ENCODE measurements around the gene SHISA4. TPM values are rescaled to one million over a fixed set of nuclear protein-coding genes. Genes with fewer than 3 reads are reported as not detected.

The SHISA4 gene
- total RNA-seq, 2 donors from 2014 or later: 0.27 to 0.34 TPM

DNA sequence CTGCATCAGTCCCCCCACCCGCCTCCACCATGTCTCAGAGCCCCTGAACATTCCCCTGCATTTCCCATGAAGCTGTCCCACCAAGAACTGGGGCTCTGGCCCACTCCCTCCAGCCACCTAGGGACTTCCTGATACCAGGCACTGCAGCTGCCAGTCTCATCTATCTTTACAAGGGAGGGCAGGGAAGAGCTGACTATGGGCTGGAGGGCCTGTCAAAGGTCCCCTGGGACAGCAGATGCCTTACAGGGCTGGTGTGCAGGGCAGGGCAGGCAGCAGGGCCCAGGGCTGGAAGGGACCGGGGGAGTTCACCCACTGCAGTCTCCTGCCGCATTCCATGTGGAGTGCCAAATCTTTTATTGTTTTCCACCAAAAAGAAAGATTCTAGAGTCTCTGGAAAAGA lies 17.6 kb downstream of the SHISA4 start:
- Mint-ChIP-seq H3K9me3 (no peaks in the 10 kb centered on the region), H3K36me3 (no peaks in the 10 kb centered on the region), H3K27ac (no peak overlapping the region)
- ATAC-seq: no peak
- no peak for DNase-seq (ENCODE audit: low spot score in 2 of 2)

DNA sequence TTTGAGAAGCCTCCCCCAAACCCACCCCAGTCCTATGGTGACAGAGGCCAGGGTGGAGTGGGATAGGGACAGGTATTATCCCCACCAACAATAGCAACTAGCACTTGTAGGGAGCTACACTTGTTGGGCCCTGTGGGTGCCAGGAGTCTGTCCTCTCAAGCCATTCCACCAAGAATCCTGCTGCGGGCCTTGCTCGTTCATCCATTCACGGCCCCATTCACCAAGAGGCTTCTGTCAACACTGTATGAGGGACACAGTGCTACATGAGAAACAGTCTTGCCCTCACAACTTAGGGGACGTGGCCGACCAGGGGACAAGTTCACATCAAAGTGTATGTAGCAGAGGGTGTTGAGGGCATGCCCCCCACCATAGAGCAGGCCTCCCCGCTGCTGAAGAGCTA lies 18.9 kb downstream of the SHISA4 start:
- no peaks in the 10 kb centered on the region for H3K36me3 Mint-ChIP-seq
- no peaks in the 10 kb centered on the region for H3K9me3 Mint-ChIP-seq
- no peak overlapping the region for H3K27ac Mint-ChIP-seq
- DNase-seq (ENCODE audit: low spot score in 2 of 2) (no peak), ATAC-seq (no peak)

DNA sequence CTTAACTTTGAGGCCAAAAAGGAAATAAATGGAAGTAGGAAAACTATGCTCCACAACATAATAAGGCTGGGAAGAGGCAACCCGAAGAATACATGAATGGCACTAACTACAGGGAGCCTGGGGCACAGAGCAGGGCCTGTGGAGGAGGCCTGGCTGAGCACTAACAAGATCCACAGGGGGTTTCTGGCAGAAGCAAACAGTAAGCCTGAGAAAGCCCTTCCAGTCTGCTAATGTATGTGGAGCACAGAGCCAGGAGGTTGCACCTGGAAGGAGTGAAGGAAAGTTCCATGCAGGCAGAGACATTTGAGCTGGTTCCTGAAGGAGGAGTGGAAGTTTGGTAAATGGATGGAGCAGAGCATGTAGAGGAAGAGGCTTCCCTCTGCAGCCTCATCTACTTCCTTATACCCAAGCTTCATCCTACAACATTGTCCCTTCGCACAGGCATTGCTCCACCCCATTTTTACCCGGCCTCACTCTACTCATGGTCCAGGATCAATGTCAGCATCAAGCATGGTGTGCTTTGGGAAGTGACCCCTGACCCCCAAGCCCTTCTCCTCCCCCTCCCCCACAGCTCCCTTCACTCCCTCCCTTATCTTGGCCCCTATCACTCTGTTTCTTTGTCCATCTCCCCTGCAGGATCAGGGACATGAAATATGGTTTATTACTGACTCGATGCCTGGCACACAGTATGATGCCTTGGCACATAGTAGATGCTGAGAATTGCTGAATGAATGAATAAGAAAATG lies 23.3 kb downstream of the SHISA4 start:
- no peak for ATAC-seq
- H3K27ac Mint-ChIP-seq: no peak overlapping the region
- no peak for DNase-seq (ENCODE audit: low spot score in 2 of 2)
- no peaks in the 10 kb centered on the region for H3K9me3 Mint-ChIP-seq
- no peaks in the 10 kb centered on the region for H3K36me3 Mint-ChIP-seq

DNA sequence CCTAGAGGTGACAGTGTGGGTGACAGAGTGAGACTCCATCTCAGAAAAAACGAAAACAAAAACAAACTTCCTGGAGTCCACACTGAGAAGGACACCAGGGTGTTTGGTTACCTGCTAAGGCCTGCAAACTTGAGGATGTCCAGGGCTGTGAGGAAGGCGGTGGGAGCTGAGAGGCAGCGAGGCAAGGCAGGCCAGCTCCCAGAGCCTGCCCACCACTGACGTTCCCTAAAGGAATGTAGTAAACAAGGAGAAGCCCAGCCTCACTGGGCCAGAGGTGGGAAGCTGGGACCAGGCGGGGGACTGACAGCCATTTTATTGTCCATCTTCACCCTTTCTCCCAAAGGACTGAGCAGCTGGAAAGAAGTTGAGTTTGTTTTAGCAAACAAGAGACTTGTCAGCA lies 24.1 kb downstream of the SHISA4 start:
- no peaks in the 10 kb centered on the region for H3K9me3 Mint-ChIP-seq
- DNase-seq (ENCODE audit: low spot score in 2 of 2): no peak
- H3K27ac Mint-ChIP-seq: no peak overlapping the region
- no peaks in the 10 kb centered on the region for H3K36me3 Mint-ChIP-seq
- no peak for ATAC-seq

DNA sequence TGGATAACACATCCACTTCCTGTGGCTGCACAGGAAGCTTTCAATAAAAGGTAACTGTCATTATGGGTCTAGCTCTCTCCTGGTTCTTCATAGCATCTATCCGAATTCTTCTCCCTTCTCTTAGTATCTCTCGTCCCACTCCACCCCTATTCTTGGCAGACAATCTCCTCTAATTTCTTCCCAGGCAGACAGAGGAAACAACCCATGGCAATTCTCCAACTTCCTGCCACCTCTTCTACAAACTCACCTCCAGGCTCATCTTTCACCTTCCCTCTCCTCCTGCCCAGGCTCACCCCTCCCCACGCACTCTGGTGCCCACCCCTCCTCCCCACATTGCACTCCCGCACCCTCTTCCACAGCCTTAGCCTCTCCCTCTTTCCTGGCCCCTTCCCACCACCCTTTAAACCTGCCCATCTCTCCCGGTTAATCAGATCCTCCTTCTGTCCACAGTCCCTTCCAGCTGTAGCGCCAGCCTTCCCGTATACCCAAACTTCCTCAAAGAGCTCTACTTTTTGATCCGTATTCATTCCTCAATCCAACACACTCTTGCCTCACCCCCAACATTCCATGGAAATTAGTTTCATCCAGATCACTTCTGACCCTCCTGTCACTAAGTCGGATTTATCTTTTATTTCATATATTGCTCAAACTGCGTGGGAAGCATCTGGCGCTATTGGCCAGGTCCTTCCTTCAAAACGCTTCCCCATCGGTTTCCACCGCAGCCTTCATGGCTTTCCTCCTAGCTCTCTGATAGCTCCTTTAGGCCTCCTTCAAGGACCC lies 25.9 kb downstream of the SHISA4 start:
- DNase-seq (ENCODE audit: low spot score in 2 of 2): no peak
- H3K9me3 Mint-ChIP-seq: no peaks in the 10 kb centered on the region
- no peak overlapping the region for H3K27ac Mint-ChIP-seq
- ATAC-seq: no peak
- H3K36me3 Mint-ChIP-seq: no peaks in the 10 kb centered on the region

DNA sequence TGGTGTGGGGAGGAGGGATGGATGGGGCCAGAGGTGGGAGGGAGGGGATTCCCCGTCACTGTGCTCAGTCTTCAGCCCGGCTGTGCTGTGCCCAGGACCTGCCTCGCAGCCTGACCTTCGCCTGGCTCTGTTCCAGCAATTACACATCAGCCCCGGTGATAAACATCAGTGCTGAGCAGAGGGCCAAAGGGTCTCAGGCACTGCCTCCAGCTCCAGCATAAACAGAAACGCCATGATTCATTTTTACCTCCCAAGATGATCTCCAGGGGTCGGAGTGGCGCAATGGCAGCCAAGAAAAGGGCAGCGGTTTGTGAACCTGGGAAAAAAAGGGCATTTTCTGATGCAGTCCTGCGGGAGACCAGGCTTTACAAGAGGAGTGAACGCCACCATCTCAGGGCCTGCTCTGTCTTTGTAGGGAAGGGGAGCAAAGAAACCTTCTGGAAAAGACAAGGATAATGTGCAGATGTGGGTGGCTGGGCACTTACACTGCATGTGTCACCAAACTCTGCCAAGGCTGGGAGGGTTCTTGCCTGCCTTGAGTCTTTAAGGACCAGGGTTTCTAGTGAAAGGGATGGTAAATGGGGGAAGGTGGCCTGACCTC lies 28.1 kb downstream of the SHISA4 start:
- no peak for DNase-seq (ENCODE audit: low spot score in 2 of 2)
- H3K36me3 Mint-ChIP-seq: no peaks in the 10 kb centered on the region
- H3K9me3 Mint-ChIP-seq: no peaks in the 10 kb centered on the region
- ATAC-seq: no peak
- H3K27ac Mint-ChIP-seq: no peak overlapping the region

DNA sequence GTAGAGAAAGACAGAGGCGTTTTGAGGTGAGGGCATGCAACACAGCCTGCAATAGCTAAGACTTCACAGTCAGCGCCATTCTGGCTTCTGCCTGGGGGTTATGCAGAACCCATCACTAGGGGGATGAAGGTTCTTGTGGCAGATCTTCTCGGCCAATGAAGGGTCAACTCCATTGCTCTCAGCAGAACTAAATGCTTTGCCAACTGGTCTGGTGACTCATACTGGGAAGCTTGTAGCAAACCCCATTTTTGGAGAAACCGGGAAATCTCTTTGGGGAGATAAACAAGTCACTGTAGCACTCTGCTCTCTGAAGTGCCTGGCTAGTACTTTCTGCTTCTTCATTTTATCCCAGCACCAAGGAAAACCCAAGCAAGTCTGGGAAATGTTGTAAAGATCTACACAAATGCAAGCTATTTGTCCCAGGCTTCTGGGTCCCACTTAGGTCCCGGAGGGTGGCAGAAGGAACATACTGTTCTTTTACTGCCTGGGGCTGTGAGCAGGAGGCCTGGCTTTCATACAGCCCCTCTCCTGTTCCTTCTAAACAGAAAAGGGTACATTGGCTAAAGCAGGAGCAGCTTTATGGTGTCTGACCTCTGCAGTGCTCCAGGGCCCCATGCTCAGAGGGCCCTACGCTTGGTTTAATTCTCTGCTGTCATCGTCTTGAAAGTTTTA lies 28.8 kb downstream of the SHISA4 start:
- no peak for ATAC-seq
- Mint-ChIP-seq H3K36me3 (no peaks in the 10 kb centered on the region), H3K27ac (no peak overlapping the region)

DNA sequence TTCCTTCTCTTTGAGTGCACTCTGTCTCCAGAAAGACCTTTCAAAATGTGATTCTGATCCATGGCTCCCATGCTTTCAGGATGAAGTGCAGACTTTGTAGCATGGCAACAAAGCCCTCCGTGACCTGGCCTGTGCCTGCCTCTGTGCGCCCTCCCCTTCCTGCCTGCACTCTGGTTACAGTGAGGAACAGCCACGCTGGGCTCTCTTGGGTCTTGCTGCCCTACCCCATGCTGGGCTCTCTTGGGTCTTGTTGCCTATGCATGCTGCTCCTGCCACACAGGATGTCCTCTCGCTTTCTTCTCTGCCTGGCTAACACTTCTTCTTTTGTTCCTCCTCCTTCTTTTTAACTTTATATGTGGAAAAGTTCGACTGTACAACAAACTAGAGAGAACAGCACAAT lies 29.6 kb downstream of the SHISA4 start:
- ATAC-seq (no peak), DNase-seq (ENCODE audit: low spot score in 2 of 2) (no peak)
- H3K9me3 Mint-ChIP-seq: no peaks in the 10 kb centered on the region
- H3K27ac Mint-ChIP-seq: no peak overlapping the region
- H3K36me3 Mint-ChIP-seq: no peaks in the 10 kb centered on the region

More for the DNA sequence above, 28.8 kb downstream of the SHISA4 start:
- DNase-seq (ENCODE audit: low spot score in 2 of 2): no peak
- H3K9me3 Mint-ChIP-seq: no peaks in the 10 kb centered on the region

DNA sequence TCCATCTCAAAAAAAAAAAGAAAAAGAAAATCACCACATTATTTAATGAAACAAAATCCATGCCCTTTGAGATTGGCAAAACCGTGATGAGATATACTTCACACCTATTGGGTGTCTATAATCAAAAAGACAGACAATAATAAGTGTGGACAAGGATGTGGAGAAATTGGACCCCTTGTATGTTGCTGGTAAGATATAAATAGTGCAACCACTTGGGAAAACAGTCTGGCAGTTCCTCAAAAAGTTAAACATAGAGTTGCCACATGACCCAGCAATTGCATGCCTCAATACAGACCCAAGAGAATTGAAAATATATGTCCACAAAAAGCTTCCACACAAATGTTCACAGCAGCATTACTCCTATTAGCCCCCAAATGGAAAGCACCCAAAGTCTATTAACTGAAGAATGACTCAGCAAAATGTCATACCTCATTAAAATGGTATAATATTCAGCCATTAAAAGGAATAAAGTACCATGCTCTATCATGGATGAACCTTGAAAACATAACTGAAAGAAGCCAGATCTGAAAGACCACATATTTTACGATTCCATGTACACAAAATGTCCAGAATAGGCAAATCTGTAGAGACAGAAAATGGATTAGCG lies 33.4 kb downstream of the SHISA4 start:
- Mint-ChIP-seq H3K36me3 (no peaks in the 10 kb centered on the region), H3K27ac (no peak overlapping the region), H3K9me3 (no peaks in the 10 kb centered on the region)
- DNase-seq (ENCODE audit: low spot score in 2 of 2) (no peak), ATAC-seq (no peak)

DNA sequence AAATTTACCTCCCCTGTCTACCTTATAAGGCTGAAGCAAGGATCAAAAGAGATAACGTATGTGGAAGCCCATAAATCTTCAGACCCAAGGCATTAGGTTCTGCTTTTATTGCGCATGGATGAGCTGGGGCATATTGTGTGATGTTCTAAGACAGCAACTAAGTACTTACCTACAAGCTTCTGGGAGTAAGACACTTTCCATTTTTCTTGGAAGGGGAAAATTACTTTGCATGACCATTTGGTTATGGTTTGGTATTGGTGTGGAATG lies 36.5 kb downstream of the SHISA4 start:
- Mint-ChIP-seq H3K9me3 (no peaks in the 10 kb centered on the region), H3K36me3 (no peaks in the 10 kb centered on the region), H3K27ac (no peak overlapping the region)
- ATAC-seq (no peak), DNase-seq (ENCODE audit: low spot score in 2 of 2) (no peak)

DNA sequence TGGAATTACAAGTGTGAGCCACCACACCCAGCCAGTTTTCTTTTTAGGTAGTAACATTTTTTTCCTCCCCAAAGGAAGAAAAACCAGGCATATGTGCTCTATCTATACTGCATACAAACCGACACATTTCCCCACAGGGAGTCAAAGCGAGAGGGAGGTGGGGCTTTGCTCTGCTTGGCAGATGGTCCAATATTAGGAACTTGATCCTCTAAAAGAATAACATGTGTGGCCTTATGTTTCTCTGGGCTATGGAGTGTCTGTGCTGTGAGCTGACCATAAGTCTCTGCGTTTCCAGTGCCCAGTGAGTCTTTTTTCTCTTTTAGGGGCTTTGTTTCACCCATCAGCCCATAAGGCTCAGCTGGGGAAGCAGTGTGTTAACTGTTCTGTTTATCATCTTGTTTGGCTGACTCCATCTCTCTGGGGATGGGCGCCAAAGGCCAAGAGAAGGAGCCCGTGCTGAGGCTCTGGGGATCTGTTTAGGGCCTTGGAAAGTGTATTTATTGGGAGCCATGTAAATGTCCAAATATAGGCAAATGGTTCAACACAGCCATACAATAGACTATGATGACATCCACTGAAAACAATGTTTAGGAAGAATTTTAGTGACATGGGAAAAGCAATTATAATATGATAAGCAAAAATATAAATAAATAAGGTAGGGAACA lies 37.4 kb downstream of the SHISA4 start:
- DNase-seq (ENCODE audit: low spot score in 2 of 2): no peak
- Mint-ChIP-seq H3K27ac (no peak overlapping the region), H3K36me3 (no peaks in the 10 kb centered on the region), H3K9me3 (no peaks in the 10 kb centered on the region)
- no peak for ATAC-seq

DNA sequence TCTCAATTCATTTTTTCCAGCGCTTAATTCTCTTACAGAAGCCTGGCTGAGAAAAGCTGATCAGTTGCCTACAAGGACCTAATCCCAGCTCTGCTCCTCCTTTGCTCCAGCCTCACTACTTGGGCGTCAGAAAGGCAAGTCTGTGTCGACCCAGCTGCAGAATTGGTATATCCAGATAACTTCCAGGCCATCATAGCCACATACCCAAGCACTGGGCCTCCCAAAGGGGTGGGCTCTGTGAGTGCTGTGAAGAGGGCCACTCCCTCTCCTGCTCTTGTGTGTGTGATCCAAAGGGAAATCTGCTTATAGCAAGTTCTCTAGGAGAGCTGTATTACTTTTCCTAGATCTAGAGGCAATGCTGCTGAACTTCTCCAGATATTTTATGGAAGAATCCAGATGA lies 39.6 kb downstream of the SHISA4 start:
- H3K36me3 Mint-ChIP-seq: no peaks in the 10 kb centered on the region
- ATAC-seq: no peak
- no peak overlapping the region for H3K27ac Mint-ChIP-seq
- H3K9me3 Mint-ChIP-seq: no peaks in the 10 kb centered on the region
- DNase-seq (ENCODE audit: low spot score in 2 of 2): no peak

DNA sequence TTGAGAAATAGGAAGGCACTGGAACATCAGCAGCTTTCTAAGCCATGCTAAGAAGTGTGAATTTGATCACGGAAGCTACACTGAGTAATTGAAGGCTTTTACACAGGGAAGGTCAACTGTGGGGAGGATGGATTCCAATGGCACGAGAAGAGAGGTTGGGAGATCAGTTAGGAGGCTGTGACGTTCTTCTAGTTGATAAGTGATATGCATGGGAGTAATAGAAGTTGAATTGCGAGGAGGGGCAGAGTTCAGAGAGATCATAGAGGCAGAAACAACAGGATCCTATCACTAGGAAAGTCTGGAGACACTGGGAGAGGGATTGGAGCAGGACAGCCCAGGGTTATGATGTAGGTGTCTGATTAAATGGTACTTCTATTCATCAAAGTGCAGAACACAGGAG lies 41.4 kb downstream of the SHISA4 start:
- H3K27ac Mint-ChIP-seq: no peak overlapping the region
- no peaks in the 10 kb centered on the region for H3K9me3 Mint-ChIP-seq
- DNase-seq (ENCODE audit: low spot score in 2 of 2) (no peak), ATAC-seq (no peak)
- H3K36me3 Mint-ChIP-seq: no peaks in the 10 kb centered on the region

DNA sequence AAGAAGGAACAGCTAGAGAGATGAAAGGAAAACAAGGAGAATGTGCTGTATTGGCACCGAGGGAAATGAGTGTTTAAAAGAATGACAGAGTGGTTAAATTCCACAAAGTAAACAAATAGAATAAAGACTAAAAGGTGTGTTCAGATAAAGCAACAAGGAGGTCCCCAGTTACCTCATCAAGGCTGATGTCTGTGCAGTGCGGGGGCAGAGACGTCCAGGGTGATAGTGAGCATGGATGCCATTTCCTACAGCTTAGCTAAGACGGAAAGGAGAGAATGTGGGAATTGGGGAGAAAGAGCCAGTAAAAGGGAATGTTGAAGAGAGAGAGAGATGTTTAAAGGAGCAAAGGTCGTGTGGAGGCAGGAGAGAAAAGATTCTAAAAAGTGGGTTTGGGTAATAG lies 42.1 kb downstream of the SHISA4 start:
- Mint-ChIP-seq H3K36me3 (no peaks in the 10 kb centered on the region), H3K27ac (no peak overlapping the region), H3K9me3 (no peaks in the 10 kb centered on the region)
- ATAC-seq: no peak
- DNase-seq (ENCODE audit: low spot score in 2 of 2): no peak

DNA sequence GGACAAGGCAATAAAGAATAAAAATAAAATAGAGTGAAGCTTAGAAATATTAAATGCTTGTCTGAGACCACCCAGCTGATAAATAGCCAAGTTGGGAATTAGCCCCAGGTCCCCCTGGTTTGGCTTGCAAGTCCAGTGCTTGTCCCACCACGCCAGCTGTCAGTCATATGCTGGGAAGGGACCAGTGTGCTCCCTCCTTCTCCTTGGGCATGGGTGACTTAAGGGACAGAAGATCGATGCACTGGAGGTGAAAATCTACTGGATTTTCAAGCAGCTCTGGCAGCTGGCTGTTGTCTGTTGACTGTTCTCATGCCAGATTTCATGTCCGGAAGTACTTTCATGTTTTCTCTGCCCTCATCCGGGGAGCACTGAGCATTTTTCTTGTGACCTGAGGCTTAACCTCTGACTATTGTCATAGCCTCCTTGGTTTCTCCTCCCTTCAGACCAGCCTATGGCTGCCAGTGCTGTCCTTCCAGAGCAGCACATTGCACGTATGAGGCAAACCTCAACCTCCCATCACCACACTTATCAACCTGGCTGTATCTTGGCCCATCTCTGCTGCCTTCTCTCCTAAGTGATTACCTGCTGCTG lies 45.2 kb downstream of the SHISA4 start:
- Mint-ChIP-seq H3K9me3 (no peaks in the 10 kb centered on the region), H3K27ac (no peak overlapping the region), H3K36me3 (no peaks in the 10 kb centered on the region)
- ATAC-seq (no peak), DNase-seq (ENCODE audit: low spot score in 2 of 2) (no peak)

DNA sequence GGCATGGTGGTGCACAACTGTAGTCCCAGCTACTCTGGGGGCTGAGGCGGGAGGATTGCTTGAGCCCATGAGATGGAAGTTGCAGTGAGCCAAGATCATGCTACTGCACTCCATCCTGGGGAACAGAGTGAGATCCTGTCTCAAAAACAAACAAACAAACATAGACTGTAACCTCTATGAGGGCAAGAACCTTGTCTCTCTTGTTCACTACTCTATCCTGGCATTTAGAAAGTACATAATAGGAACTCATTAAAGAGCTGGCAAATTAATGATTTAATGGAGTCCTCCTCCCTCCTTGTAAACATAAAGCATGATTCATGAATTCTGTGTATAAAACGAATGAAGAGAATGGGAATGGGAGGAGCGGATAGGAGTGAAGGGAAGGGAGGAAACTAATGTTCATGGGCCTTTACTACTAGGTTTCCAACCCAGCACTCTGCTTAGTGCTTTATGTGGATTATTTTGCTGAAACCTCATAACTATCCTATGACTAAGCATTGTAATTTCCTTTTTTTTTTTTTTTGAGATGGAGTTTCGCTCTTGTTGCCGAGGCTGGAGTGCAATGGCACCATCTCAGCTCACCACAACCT lies 49.0 kb downstream of the SHISA4 start:
- Mint-ChIP-seq H3K27ac (no peak overlapping the region), H3K9me3 (no peaks in the 10 kb centered on the region), H3K36me3 (no peaks in the 10 kb centered on the region)
- ATAC-seq (no peak), DNase-seq (ENCODE audit: low spot score in 2 of 2) (no peak)
